ENCODE data around the gene TOR2A.

DNA sequence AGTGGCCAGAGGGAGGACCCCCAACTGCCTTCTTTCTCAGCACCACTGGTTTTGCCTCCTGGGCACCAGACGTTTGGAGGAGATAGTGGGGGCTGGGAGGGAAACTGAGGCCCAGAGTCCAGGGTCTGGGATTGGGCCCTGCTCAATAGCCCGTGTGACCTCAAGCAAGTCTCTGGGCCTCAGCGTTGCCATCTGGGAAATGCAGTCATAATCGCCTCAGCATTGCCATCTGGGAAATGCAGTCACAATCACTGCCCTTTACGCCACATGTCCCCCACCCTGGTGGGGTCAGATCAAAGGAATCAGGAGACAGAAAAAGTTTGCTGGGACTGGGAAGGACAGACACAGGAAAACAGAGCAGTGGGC, 41.8 kb upstream of the TOR2A start:
- no peak for TF ChIP-seq GABPA (IDR thresholded peaks at IDR 0.05 in 1 of 2, conservative IDR thresholded peaks at IDR 0.05 in 1 of 2)
- TF ChIP-seq, protein P1, sequence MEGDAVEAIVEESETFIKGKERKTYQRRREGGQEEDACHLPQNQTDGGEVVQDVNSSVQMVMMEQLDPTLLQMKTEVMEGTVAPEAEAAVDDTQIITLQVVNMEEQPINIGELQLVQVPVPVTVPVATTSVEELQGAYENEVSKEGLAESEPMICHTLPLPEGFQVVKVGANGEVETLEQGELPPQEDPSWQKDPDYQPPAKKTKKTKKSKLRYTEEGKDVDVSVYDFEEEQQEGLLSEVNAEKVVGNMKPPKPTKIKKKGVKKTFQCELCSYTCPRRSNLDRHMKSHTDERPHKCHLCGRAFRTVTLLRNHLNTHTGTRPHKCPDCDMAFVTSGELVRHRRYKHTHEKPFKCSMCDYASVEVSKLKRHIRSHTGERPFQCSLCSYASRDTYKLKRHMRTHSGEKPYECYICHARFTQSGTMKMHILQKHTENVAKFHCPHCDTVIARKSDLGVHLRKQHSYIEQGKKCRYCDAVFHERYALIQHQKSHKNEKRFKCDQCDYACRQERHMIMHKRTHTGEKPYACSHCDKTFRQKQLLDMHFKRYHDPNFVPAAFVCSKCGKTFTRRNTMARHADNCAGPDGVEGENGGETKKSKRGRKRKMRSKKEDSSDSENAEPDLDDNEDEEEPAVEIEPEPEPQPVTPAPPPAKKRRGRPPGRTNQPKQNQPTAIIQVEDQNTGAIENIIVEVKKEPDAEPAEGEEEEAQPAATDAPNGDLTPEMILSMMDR (IDR thresholded peaks at IDR 0.05; ENCODE audit: low read depth, low read length, missing input control): no peak
- no peak for TF ChIP-seq TAF1 (conservative IDR thresholded peaks at IDR 0.05)
- no peak for TF ChIP-seq SP1 (IDR thresholded peaks at IDR 0.05)
- no peak for TF ChIP-seq NR2F2 (IDR thresholded peaks at IDR 0.05)
- TF ChIP-seq, protein P2, sequence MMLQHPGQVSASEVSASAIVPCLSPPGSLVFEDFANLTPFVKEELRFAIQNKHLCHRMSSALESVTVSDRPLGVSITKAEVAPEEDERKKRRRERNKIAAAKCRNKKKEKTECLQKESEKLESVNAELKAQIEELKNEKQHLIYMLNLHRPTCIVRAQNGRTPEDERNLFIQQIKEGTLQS (IDR thresholded peaks at IDR 0.05): no peak
- TF ChIP-seq, protein P3, sequence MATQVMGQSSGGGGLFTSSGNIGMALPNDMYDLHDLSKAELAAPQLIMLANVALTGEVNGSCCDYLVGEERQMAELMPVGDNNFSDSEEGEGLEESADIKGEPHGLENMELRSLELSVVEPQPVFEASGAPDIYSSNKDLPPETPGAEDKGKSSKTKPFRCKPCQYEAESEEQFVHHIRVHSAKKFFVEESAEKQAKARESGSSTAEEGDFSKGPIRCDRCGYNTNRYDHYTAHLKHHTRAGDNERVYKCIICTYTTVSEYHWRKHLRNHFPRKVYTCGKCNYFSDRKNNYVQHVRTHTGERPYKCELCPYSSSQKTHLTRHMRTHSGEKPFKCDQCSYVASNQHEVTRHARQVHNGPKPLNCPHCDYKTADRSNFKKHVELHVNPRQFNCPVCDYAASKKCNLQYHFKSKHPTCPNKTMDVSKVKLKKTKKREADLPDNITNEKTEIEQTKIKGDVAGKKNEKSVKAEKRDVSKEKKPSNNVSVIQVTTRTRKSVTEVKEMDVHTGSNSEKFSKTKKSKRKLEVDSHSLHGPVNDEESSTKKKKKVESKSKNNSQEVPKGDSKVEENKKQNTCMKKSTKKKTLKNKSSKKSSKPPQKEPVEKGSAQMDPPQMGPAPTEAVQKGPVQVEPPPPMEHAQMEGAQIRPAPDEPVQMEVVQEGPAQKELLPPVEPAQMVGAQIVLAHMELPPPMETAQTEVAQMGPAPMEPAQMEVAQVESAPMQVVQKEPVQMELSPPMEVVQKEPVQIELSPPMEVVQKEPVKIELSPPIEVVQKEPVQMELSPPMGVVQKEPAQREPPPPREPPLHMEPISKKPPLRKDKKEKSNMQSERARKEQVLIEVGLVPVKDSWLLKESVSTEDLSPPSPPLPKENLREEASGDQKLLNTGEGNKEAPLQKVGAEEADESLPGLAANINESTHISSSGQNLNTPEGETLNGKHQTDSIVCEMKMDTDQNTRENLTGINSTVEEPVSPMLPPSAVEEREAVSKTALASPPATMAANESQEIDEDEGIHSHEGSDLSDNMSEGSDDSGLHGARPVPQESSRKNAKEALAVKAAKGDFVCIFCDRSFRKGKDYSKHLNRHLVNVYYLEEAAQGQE (IDR thresholded peaks at IDR 0.05): no peak
- no peak for TF ChIP-seq JUND (IDR thresholded peaks at IDR 0.05)
- TF ChIP-seq, protein P4, sequence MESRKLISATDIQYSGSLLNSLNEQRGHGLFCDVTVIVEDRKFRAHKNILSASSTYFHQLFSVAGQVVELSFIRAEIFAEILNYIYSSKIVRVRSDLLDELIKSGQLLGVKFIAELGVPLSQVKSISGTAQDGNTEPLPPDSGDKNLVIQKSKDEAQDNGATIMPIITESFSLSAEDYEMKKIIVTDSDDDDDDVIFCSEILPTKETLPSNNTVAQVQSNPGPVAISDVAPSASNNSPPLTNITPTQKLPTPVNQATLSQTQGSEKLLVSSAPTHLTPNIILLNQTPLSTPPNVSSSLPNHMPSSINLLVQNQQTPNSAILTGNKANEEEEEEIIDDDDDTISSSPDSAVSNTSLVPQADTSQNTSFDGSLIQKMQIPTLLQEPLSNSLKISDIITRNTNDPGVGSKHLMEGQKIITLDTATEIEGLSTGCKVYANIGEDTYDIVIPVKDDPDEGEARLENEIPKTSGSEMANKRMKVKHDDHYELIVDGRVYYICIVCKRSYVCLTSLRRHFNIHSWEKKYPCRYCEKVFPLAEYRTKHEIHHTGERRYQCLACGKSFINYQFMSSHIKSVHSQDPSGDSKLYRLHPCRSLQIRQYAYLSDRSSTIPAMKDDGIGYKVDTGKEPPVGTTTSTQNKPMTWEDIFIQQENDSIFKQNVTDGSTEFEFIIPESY (IDR thresholded peaks at IDR 0.05): no peak
- TF ChIP-seq, protein P5, sequence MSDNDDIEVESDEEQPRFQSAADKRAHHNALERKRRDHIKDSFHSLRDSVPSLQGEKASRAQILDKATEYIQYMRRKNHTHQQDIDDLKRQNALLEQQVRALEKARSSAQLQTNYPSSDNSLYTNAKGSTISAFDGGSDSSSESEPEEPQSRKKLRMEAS (IDR thresholded peaks at IDR 0.05): no peak

Measured in liver (tissue), 3 donors.